Right kidney (tissue), 9 donors: ENCODE measurements around the gene SCGB2B2.
"Not testable (repeated sequence)": the region's sequence is repeated elsewhere in the genome, so short reads cannot be mapped to it uniquely, and the experiment has no call there.

Source experiments
- DNase-seq: peaks from one replicate; pipeline ENCODE4 v3.0.0-alpha.2; 2016
- long read RNA-seq, 8 donors: transcript quantifications; one replicate each; lab custom pipeline, GENCODE V29; 2026

SCGB2B2 gene, protein sequence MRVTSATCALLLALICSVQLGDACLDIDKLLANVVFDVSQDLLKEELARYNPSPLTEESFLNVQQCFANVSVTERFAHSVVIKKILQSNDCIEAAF
- long read RNA-seq, donor 1, partial matches to known transcripts: 15 of 15 reads
- long read RNA-seq, donor 1, other reads (novel, unspliced or antisense): 0 of 15 reads
- long read RNA-seq, donor 2: 0 reads
- long read RNA-seq, donor 3, partial matches to known transcripts: 16 of 24 reads
- long read RNA-seq, donor 3, other reads (novel, unspliced or antisense): 8 of 24 reads
- long read RNA-seq, donor 4, partial matches to known transcripts: 14 of 15 reads
- long read RNA-seq, donor 4, other reads (novel, unspliced or antisense): 0 of 15 reads
- long read RNA-seq, donor 5, partial matches to known transcripts: 14 of 14 reads
- long read RNA-seq, donor 5, other reads (novel, unspliced or antisense): 0 of 14 reads
- long read RNA-seq, donor 6, partial matches to known transcripts: 19 of 19 reads
- long read RNA-seq, donor 6, other reads (novel, unspliced or antisense): 0 of 19 reads
- long read RNA-seq, donor 7: 0 reads
- long read RNA-seq, donor 8: 0 reads

GRCh38 chr19:34676697-34677385 lies at the start of gene SCGB2B2:
SCGB2B2 (minus strand) TSS chr19:34677159; CDS start chr19:34594563, 82,596 bp downstream.
- DNase-seq: no peak

DNA sequence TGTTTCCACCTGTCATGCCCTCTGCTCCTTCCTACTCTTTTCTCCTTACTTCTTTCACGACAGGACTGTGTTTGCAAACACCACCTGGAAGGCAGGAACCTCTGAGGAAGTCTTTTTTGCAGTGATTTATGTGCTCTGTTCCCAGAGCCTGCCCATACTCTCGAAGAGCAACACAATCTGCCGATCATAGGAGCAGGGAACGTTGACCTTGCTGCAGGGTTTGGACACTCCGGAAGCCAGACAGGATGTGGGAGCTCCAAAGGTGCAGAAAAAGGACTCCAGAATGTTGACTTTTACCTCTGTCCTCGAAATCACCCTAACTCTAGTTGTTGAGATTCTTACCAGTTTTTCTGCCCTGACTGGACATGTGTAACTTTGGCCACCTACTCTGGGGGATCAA lies 48.4 kb upstream of the SCGB2B2 start:
- no peak for DNase-seq

- DNase-seq: no peak
These were observed 45.4 kb upstream of the SCGB2B2 start for GRCh38 chr19:34722353-34722752.

DNA sequence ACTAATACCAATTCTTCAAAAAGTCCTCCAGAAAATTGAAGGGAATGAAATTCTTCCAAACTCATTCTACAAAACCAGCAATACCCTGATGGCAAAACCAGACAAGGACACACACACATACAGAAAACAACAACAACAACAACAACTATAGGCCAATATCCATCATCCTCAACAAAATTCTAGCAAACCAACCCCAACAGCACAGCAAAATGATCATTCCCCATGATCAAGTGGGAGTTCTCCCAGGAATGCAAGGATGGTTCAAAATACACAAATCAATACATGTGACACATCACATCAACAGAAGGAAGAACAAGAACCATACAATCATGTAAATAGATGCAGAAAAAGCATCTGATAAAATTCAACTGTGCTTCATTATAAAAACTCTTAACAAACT lies 38.4 kb upstream of the SCGB2B2 start:
- DNase-seq: no peak

- no peak for DNase-seq
These were observed 36.3 kb upstream of the SCGB2B2 start for GRCh38 chr19:34713262-34713637.

DNA sequence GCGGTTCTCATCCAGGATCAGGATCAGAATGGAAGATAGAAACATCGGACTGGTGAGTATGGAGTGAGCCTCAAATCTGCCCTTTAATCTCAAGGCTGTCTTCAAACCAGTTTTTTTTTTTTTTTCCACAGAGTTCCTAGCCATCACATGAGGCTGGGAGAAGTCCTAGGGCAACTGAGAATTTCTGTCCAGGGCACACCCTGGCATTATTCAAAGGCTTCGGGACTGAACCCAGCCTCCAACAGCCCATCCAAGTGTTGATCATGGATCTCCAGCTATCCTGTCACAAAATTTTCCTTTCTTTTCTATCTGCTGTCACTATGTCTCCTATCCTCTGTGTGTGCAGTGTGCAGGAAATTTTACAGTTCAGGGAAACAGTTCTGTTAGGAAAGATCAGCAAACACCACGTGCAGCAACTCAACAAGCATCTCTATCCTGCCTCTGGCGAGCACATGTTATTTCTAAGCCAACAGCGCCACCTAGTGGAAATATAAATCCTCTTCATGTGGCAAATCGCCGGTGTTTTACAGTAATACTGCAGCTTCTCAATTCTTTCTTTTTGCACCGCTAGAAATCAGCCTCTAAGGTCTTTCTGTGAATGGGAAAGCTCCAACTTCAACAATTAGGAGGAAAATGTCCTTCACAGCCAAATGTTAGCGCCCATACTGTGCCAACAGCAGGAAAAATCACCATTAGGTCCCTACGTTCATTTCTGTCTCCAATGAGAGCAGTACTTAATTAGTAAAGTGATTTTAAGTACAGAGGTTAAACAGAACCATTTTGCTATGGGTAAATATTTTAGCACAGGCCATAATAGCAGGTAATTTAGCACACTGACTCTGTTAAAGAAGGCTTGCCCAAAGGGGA lies 35.7 kb upstream of the SCGB2B2 start:
- no peak for DNase-seq

GRCh38 chr19:34711890-34712289 lies 34.9 kb upstream of the SCGB2B2 start:
- no peak for DNase-seq

- DNase-seq: no peak
These were observed 30.7 kb upstream of the SCGB2B2 start for GRCh38 chr19:34707661-34708060.

DNA sequence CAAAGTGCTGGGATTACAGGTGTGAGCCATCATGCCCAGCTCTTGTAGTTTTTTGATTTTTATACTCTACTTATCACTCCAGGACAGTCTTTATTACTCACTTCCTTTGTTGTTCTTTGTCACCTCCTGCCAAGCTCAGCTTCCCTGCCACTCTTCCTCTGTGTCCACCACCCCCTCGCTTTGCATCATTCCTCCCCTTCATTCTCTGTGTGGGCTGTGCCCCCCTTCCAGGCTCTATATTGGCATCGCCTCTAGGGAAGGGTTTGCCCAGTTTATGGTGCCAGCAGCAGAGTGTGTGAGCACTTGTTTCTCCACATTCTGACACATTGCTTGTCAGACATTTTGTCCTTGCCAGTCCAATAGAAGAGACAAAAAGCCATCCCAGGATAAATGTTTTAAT lies 15.6 kb upstream of the SCGB2B2 start:
- DNase-seq: no peak

GRCh38 chr19:34690372-34690771 lies 13.4 kb upstream of the SCGB2B2 start:
- no peak for DNase-seq

- no peak for DNase-seq
These were observed 11.6 kb upstream of the SCGB2B2 start for GRCh38 chr19:34688592-34688991.

GRCh38 chr19:34687348-34687747 lies 10.4 kb upstream of the SCGB2B2 start:
- no peak for DNase-seq

DNA sequence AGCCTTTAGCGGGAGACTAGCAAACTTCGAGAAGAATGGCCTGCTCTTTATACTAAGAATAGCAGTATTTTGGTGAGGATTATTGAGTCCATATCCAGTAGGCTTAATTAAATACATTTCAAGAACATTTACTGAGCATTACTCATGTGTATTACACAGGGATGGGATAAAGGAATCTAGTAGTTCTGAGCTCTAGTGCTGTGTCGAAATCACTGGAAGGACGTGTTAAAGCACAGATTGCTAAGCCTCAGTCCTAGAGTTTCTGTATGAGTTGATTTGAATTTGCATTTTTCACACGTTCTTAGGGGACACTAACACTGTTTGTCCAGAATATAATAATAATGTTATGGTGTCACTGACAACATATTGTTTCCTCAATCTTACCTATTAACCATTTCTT lies 9.5 kb upstream of the SCGB2B2 start:
- DNase-seq: no peak

DNA sequence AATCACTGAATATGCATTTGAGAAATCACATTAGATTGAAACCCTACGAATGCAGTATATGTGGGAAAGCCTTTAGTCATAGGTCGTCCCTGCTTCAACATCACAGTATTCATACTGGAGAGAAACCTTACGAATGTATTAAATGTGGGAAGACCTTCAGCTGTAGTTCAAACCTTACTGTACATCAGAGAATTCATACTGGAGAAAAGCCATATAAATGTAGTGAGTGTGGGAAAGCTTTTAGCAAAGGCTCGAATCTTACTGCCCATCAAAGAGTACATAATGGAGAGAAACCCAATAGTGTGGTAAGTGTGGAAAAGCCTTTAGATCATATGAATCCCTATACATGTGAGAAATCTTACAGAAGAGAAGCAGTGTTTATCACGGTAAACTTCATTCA lies 8.3 kb upstream of the SCGB2B2 start:
- not testable (repeated sequence) for DNase-seq

GRCh38 chr19:34681478-34681877 lies 4.5 kb upstream of the SCGB2B2 start:
- DNase-seq: no peak

DNA sequence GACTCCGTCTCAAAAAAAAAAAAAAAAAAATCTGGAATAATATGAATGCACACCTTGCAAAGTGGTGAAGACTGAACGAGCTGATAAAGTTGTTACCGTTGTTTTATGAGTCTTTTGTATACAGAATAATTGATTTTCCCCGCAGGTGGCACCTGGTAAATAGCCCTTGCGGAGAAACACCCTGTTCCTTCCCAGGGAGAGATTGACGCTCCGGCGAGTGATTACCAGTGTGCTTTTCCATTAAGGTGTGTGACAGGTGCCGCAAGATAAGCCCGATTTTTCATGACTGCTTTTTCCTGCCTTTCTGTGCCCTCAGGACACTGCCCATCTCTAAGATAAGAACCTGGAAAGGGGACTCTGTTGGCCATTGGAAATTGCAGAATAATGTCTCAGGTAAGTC lies 1.5 kb upstream of the SCGB2B2 start:
- no peak for DNase-seq

DNA sequence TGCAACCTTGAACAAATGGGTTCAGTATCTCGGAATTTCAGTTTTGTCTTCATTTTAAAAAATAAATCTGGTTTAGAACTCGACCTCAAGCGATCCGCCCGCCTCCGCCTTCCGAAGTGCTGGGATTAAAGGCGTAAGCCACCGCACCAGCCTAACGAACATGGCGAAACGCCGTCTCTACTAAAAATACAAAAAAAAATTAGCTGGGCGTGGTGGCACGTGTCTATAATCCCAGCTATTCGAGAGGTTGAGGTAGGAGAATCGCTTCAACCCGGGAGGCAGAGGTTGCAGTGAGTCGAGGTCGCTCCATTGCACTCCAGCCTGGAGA lies 1.1 kb upstream of the SCGB2B2 start:
- DNase-seq: no peak

DNA sequence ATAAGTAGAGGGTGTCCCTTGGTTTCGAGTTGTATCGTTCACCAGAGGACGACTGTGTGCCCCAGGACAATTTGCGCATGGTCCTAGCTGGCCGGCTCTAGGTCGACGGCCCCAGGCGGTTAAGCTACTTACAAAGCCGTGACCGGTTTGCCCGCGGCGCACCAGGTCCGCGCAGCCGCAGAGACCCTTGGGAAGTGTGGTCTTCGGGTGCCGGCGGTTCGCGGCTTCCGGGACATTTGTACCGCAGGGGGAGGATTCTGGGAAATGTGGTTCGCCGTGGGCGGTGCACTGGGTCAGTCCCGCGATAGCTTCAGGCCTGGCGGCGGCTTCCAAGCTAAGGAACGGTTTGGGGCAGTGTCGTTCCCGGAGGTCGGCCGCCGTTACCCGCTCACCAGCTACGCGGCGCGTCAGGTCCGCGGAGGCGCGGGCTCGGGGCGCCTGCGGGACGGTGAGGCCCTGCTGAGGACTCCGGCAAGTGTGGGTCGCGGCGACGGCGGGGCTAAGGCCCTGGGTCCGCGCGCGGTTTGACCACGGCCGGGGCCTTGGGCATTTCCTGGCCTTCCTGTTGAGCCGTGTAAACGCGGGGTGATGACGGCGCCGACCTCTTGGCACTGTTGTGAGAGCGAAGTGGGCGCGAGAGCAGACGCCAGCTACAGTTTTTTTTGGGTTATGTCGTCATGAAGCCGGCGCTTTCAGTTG lies 576 bp upstream of the SCGB2B2 start, which contains the start of gene ZNF302:
ZNF302 (plus strand) TSS at position 293 of the 699 bp plus-strand sequence. CDS start 1,127 bp downstream, outside the sequence.
- peak; percentile 98 for DNase-seq

GRCh38 chr19:34675919-34676318 lies 1.0 kb downstream of the SCGB2B2 start:
- DNase-seq: no peak

DNA sequence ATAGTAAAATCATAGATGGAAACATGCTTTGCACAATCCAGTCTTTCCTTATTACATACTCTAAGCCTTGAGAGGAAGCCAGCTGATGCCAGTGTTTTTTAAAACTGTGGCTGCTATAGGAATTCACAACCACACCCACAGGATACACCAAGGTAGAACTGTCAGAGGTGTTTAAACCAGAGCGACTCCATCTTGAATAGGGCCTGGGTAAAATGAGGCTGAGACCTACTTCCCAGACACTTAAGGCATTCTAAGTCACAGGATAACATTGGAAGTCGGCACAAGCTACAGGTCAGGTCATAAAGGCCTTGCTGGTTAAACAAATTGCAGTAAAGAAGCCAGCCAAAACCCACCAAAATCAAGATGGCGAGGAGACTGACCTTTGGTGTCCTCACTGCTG lies 1.7 kb downstream of the SCGB2B2 start:
- no peak for DNase-seq

DNA sequence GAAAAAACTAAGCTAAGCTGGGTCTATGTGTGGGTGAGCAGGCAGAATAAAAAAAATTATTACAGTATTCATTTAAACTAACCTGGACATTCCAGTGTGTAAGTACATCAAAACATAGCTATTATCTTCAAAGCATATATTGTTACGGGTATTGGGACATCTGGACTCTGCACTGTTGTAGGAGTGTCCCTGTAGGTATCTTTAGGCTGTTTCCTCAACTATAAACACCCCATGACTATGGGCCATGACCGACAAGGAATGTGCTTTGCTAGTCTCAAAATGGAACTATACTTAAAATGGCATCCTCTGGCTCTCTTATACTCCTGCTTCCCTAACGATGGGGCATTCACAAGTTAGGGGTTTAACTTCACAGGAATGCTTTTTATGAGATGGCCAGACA lies 3.4 kb downstream of the SCGB2B2 start:
- DNase-seq: no peak

GRCh38 chr19:34671972-34672371 lies 5.0 kb downstream of the SCGB2B2 start:
- DNase-seq: no peak
